ENCODE data around the gene RNASEH2A. TPM values are rescaled to one million over a fixed set of nuclear protein-coding genes. Genes with fewer than 3 reads are reported as not detected.

RNASEH2A gene
- total and polyA plus RNA-seq, 2 of the 13 experiments (the other 11 are each of a cell fraction or from before 2014, with no cell fraction given) = 25.1 to 35.8 TPM

GRCh38 chr19:12791345-12792050 lies 14.9 kb upstream of the RNASEH2A start, which contains the start of gene JUNB (continued):
- TF ChIP-seq, protein P1, sequence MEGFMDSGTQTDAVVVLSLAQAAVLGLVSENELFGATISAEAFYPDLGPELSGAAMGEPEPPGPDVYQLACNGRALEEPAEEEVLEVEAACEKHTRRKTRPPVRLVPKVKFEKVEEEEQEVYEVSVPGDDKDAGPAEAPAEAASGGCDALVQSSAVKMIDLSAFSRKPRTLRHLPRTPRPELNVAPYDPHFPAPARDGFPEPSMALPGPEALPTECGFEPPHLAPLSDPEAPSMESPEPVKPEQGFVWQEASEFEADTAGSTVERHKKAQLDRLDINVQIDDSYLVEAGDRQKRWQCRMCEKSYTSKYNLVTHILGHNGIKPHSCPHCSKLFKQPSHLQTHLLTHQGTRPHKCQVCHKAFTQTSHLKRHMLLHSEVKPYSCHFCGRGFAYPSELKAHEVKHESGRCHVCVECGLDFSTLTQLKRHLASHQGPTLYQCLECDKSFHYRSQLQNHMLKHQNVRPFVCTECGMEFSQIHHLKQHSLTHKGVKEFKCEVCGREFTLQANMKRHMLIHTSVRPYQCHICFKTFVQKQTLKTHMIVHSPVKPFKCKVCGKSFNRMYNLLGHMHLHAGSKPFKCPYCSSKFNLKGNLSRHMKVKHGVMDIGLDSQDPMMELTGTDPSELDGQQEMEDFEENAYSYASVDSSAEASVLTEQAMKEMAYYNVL (CRISPR knock-in tag; IDR thresholded peaks at IDR 0.05; ENCODE audit: borderline replicate concordance) = no peak; the same call in 1 of the 2 replicates
- peak; percentile 24 for TF ChIP-seq CTCF (CRISPR knock-in tag; IDR thresholded peaks at IDR 0.05)
- TF ChIP-seq ZNF264 (CRISPR knock-in tag; IDR thresholded peaks at IDR 0.05) = no peak; the same call in 1 of the 2 replicates
- TF ChIP-seq ZNF616 (CRISPR knock-in tag; IDR thresholded peaks at IDR 0.05; ENCODE audit: low read depth) = no peak; the same call in 1 of the 2 replicates
- peak; percentile 6; the same call in 1 of the 2 replicates for TF ChIP-seq HNF4G (IDR thresholded peaks at IDR 0.05; ENCODE audit: borderline replicate concordance, low read depth, low read length)
- TF ChIP-seq HNF4G (CRISPR knock-in tag; IDR thresholded peaks at IDR 0.05; ENCODE audit: borderline replicate concordance, low read depth) = no peak; the same call in 1 of the 2 replicates
- peak; percentile 86 for TF ChIP-seq ATF1 (CRISPR knock-in tag; IDR thresholded peaks at IDR 0.05)
- TF ChIP-seq TEAD2 (CRISPR knock-in tag; IDR thresholded peaks at IDR 0.05) = no peak
- no peak; the same call in 1 of the 2 replicates for TF ChIP-seq ZFP82 (CRISPR knock-in tag; IDR thresholded peaks at IDR 0.05; ENCODE audit: borderline replicate concordance)
- TF ChIP-seq ARNTL (CRISPR knock-in tag; IDR thresholded peaks at IDR 0.05) = peak; percentile 98
- TF ChIP-seq, protein P2, sequence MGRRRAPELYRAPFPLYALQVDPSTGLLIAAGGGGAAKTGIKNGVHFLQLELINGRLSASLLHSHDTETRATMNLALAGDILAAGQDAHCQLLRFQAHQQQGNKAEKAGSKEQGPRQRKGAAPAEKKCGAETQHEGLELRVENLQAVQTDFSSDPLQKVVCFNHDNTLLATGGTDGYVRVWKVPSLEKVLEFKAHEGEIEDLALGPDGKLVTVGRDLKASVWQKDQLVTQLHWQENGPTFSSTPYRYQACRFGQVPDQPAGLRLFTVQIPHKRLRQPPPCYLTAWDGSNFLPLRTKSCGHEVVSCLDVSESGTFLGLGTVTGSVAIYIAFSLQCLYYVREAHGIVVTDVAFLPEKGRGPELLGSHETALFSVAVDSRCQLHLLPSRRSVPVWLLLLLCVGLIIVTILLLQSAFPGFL (CRISPR knock-in tag; IDR thresholded peaks at IDR 0.05) = no peak
- TF ChIP-seq MAZ (IDR thresholded peaks at IDR 0.05; ENCODE audit: borderline replicate concordance, low read depth, low read length) = peak; percentile 95
- peak; percentile 98 for TF ChIP-seq MAZ (CRISPR knock-in tag; IDR thresholded peaks at IDR 0.05; ENCODE audit: low read depth)
- TF ChIP-seq ZNF768 (CRISPR knock-in tag; IDR thresholded peaks at IDR 0.05) = peak; percentile 76; the same call in 1 of the 2 replicates
- TF ChIP-seq SAP130 (CRISPR knock-in tag; IDR thresholded peaks at IDR 0.05; ENCODE audit: low read depth) = peak; percentile 99
- TF ChIP-seq ZNF205 (CRISPR knock-in tag; IDR thresholded peaks at IDR 0.05) = peak; percentile 79
- TF ChIP-seq MYNN (CRISPR knock-in tag; IDR thresholded peaks at IDR 0.05; ENCODE audit: low read depth) = no peak
- TF ChIP-seq PAXIP1 (CRISPR knock-in tag; conservative IDR thresholded peaks at IDR 0.05) = peak; percentile 74
- TF ChIP-seq THAP11 (CRISPR knock-in tag; IDR thresholded peaks at IDR 0.05) = peak; percentile 87
- no peak for TF ChIP-seq ONECUT2 (CRISPR knock-in tag; IDR thresholded peaks at IDR 0.05)
- TF ChIP-seq JUN (CRISPR knock-in tag; IDR thresholded peaks at IDR 0.05) = no peak
- TF ChIP-seq SKI (IDR thresholded peaks at IDR 0.05; ENCODE audit: partially characterized antibody) = peak; percentile 64
